Muscle layer of duodenum (tissue), 2 donors: ENCODE data around the gene CALR.

Source experiments
- H3K27ac ChIP-seq: one replicate; pipeline ENCODE4 v1.7.0; 2013; ENCODE audit warnings: mild to moderate bottlenecking, low read length
- H3K27me3 ChIP-seq: one replicate; pipeline ENCODE4 v1.7.0; 2013; ENCODE audit warnings: low read depth, mild to moderate bottlenecking, control low read depth, low read length
- H3K36me3 ChIP-seq, 2 donors: one replicate each; pipeline ENCODE4 v1.7.0; 2013; ENCODE audit warnings: low read length in 2 of 2, control low read depth in 1 of 2, mild to moderate bottlenecking in 1 of 2; ENCODE audit not compliant: insufficient read depth in 2 of 2, control insufficient read depth in 1 of 2
- H3K4me1 ChIP-seq, 2 donors: one replicate each; pipeline ENCODE4 v1.7.0; 2013; ENCODE audit warnings: low read length in 2 of 2, mild to moderate bottlenecking in 2 of 2, control low read depth in 1 of 2, moderate library complexity in 1 of 2; ENCODE audit not compliant: insufficient read depth in 2 of 2, control insufficient read depth in 1 of 2
- H3K4me3 ChIP-seq, 2 donors: one replicate each; pipeline ENCODE4 v1.7.0; 2013; ENCODE audit warnings: low read length in 2 of 2, low read depth in 1 of 2, mild to moderate bottlenecking in 1 of 2
- H3K9me3 ChIP-seq, 2 donors: one replicate each; pipeline ENCODE4 v1.7.0; 2013; ENCODE audit warnings: low read length in 2 of 2, control low read depth in 1 of 2, mild to moderate bottlenecking in 1 of 2; ENCODE audit not compliant: control insufficient read depth in 1 of 2
- donor health status: healthy.

The CALR gene

GRCh38 chr19:12936582-12936981, 1.8 kb upstream of the CALR start:
- Histone ChIP-seq H3K4me1 (peaks cover 25 to 42% of the 10 kb centered on the region in 2 donors), H3K27ac (no peak overlapping the region), H3K27me3 (no peaks in the 10 kb centered on the region)

GRCh38 chr19:12937093-12937926, 1.1 kb upstream of the CALR start:
- Histone ChIP-seq H3K27ac (no peak overlapping the region), H3K9me3 (no peaks in the 10 kb centered on the region), H3K4me1 (peaks cover 25 to 37% of the 10 kb centered on the region in 2 donors), H3K36me3 (peaks cover 19 to 26% of the 10 kb centered on the region in 2 donors), H3K27me3 (no peaks in the 10 kb centered on the region), H3K4me3 (peak overlapping the region; percentile 65 to 99)

More at GRCh38 chr19:12936582-12936981, 1.8 kb upstream of the CALR start:
- peaks cover 17 to 18% of the 10 kb centered on the region in 2 donors for H3K36me3 ChIP-seq
- no peak overlapping the region for H3K4me3 ChIP-seq
- no peaks in the 10 kb centered on the region for H3K9me3 ChIP-seq

- no peaks in the 10 kb centered on the region for H3K9me3 ChIP-seq
- no peaks in the 10 kb centered on the region for H3K27me3 ChIP-seq
- peak overlapping the region; percentile 99 for H3K4me3 ChIP-seq
- H3K27ac ChIP-seq, result peak overlapping the region; percentile 94
- peaks cover 18 to 45% of the 10 kb centered on the region in 2 donors for H3K4me1 ChIP-seq
- peaks cover 27 to 39% of the 10 kb centered on the region in 2 donors for H3K36me3 ChIP-seq
These were observed 581 bp downstream of the CALR start for GRCh38 chr19:12938779-12939601.

- peaks cover 36 to 48% of the 10 kb centered on the region in 2 donors for H3K36me3 ChIP-seq
- no peaks in the 10 kb centered on the region for H3K27me3 ChIP-seq
- no peaks in the 10 kb centered on the region for H3K9me3 ChIP-seq
- peak overlapping the region; percentile 99 for H3K4me3 ChIP-seq
- H3K4me1 ChIP-seq, result peaks cover 17 to 49% of the 10 kb centered on the region in 2 donors
- peak overlapping the region; percentile 94 for H3K27ac ChIP-seq
These were observed 1.6 kb downstream of the CALR start for GRCh38 chr19:12939975-12940423.

- Histone ChIP-seq H3K4me1 (peaks cover 17 to 49% of the 10 kb centered on the region in 2 donors), H3K36me3 (peaks cover 36 to 48% of the 10 kb centered on the region in 2 donors), H3K4me3 (peak overlapping the region; percentile 99), H3K27ac (no peak overlapping the region), H3K9me3 (no peaks in the 10 kb centered on the region), H3K27me3 (no peaks in the 10 kb centered on the region)
These were observed 2.5 kb downstream of the CALR start for GRCh38 chr19:12940897-12941296.

- H3K36me3 ChIP-seq, result peaks cover 40 to 56% of the 10 kb centered on the region in 2 donors
These were observed 5.1 kb downstream of the CALR start for GRCh38 chr19:12943437-12944044.

GRCh38 chr19:12944104-12944674, 5.8 kb downstream of the CALR start:
- H3K27ac ChIP-seq, result no peak overlapping the region
- H3K4me3 ChIP-seq, result no peak overlapping the region
- H3K27me3 ChIP-seq, result no peaks in the 10 kb centered on the region
- H3K36me3 ChIP-seq, result peaks cover 46 to 63% of the 10 kb centered on the region in 2 donors
- H3K9me3 ChIP-seq, result no peaks in the 10 kb centered on the region
- peaks cover 16 to 57% of the 10 kb centered on the region in 2 donors for H3K4me1 ChIP-seq

More at GRCh38 chr19:12943437-12944044, 5.1 kb downstream of the CALR start:
- H3K4me1 ChIP-seq, result peaks cover 16 to 57% of the 10 kb centered on the region in 2 donors
- H3K27me3 ChIP-seq, result no peaks in the 10 kb centered on the region
- no peaks in the 10 kb centered on the region for H3K9me3 ChIP-seq
- no peak overlapping the region for H3K27ac ChIP-seq
- H3K4me3 ChIP-seq, result no peak overlapping the region

GRCh38 chr19:12945479-12946091, 7.2 kb downstream of the CALR start, which contains the start of gene RAD23A:
Gene RAD23A, plus strand, starts transcription at chr19:12945862. Its CDS starts 87 bp downstream, at chr19:12945949.
- no peaks in the 10 kb centered on the region for H3K27me3 ChIP-seq
- peak within 1 kb of the TSS; percentile 87 for H3K27ac ChIP-seq
- H3K4me3 ChIP-seq, result peak within 1 kb of the TSS; percentile 75 to 95
- no peaks in the 10 kb centered on the region for H3K9me3 ChIP-seq
- H3K36me3 ChIP-seq, result peaks cover 44 to 67% of the 10 kb centered on the region in 2 donors
- H3K4me1 ChIP-seq, result peaks cover 7 to 45% of the 10 kb centered on the region in 2 donors

- H3K4me3 ChIP-seq, result peak overlapping the region; percentile 75 to 95
- H3K27ac ChIP-seq, result peak overlapping the region; percentile 87
- no peaks in the 10 kb centered on the region for H3K9me3 ChIP-seq
- peaks cover 39 to 67% of the 10 kb centered on the region in 2 donors for H3K36me3 ChIP-seq
- peaks cover 6 to 39% of the 10 kb centered on the region in 2 donors for H3K4me1 ChIP-seq
- no peaks in the 10 kb centered on the region for H3K27me3 ChIP-seq
These were observed 7.8 kb downstream of the CALR start for GRCh38 chr19:12946092-12946721.
